Superior temporal gyrus (tissue), 1 donor: ENCODE measurements around the gene MKRN1.
"Not testable (repeated sequence)": the region's sequence is repeated elsewhere in the genome, so short reads cannot be mapped to it uniquely, and the experiment has no call there.

Experiments
- DNase-seq: peaks from one replicate; pipeline ENCODE4 v3.0.0-alpha.2; 2016; ENCODE audit errors: extremely low spot score

The MKRN1 gene

DNA sequence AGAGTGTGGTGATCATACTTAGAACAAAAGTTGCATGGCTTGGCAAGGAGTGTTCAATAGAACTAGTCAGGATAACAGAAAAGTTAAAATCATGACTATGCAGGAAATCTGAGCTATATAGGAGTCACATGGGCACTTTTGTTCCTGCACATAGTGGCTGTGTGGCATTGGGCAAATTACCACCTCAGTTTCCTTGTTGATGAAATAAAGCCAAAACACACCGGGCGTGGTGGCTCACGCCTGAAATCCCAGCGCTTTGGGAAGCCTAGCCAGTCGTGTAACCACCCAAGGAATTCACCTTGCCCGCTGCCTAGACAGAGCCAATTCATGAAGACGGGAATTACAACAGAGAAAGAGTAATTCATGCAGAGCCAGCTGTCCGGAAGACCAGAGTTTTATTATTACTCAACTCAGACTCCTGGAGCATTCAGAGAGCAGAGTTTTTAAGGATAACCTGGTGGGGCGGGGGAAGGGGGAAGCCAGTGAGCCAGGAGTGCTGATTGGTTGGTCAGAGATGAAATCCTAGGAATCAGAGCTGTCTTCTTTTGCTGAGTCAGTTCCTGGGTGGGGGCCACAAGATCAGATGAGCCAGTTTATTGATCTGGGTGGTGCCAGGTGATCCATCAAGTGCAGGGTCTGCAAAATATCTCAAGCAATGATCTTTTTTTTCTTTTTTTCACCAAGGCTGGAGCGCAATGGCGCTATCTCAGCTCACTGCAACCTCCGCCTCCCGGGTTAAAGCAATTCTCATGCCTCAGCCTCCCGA, 6.4 kb upstream of the MKRN1 start:
- no peak for DNase-seq

DNA sequence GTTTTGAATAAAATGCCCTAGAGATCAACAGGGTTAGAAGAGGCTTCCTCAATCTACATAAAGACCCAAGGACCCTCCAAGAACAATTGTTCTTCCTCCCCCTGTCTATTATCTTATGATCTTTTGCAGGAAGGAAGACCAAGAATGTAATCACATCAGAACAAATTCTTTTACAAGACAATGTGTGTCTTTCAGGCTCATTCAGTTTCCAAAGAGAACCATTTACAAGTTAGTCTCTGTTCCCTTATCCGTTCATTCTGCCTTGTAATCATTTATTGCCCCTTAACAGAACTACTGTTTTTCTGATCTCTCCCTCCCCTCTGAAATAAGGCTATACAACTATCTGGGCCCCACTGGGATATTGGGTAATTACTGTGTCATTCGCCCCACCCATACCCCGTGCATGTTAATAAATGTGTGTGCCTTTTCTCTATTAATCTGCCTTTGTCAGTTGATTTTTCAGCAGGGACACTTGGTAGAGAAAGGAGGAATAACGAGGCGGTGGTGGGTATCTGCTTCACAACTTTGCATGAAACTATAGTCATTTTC, 5.7 kb upstream of the MKRN1 start:
- DNase-seq = no peak

DNA sequence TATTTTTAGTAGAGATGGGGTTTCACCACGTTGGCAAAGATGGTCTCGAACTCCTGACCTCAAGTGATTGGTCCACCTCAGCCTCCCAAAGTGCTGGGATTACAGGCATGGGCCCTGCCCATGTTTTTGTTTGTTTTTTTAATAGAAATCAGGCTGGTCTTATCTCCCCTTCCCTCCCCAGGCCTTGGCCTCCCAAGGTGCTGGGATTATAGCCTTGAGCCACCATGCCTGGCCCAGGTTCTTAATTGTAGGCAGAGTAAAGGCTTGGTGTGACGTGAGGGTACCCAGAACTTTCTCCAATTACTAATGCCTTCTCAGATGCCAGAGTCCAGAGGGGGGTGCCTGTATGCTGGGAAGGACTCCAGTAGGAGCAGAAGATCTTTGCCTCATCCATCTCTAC, 5.2 kb upstream of the MKRN1 start:
- DNase-seq = no peak

DNA sequence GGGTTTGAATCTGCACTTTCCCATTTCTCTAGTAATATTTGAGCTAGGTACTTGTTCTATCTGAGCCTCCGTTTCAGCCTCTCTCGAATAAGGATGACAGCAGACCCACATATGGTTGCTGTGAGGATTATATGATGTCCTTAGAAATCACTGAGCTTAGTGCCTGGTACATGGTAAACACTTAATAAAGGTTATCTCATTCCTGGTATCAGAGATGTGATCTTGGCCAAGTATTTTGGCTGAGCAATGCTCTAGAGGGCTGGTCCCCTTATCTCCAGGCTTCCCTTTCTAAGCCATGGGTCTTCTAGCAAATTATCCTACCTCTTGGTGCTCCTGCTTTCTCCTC, 407 bp upstream of the MKRN1 start:
- DNase-seq = no peak

DNA sequence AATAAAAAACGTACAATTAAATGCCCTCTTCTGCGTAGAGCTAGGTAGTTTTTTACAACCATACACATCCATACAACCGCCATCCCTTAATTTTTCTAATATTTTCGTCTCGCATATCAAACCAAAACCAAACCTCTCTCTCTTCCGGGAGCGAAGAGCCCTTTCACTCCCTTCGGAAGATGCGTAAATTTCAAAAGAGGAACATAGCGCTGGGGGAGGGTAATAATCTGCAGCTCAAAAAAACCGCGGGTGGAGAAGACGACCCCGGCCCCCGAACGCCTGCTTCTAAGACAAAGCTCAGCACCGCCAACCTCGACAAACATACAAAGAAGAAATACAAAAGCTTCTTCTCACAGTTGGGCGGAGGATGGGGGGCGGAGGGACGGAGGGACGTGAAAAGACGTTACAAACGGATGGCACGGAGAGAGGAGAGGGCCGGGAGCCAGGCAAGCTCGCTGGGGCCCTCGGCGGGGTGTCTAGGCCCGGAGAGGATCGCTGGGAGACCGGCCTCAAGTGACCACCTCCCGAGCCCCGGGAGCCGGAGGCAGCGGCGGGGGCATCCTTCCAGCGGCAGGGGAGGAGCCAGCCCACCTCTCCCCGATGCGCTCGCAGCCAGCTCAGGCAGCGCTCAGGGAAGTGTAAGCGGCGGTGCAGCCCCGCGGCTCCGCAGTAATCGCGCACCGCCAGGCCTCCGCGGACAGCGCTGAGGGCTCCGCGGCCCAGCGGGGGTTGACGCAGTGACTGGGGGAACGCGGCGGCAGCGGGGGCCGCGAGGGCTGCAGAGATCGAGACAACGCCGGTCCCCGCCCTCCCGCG, 851 bp downstream of the MKRN1 start:
- no peak for DNase-seq

GRCh38 chr7:140476698-140477261, 2.5 kb downstream of the MKRN1 start:
- no peak for DNase-seq

DNA sequence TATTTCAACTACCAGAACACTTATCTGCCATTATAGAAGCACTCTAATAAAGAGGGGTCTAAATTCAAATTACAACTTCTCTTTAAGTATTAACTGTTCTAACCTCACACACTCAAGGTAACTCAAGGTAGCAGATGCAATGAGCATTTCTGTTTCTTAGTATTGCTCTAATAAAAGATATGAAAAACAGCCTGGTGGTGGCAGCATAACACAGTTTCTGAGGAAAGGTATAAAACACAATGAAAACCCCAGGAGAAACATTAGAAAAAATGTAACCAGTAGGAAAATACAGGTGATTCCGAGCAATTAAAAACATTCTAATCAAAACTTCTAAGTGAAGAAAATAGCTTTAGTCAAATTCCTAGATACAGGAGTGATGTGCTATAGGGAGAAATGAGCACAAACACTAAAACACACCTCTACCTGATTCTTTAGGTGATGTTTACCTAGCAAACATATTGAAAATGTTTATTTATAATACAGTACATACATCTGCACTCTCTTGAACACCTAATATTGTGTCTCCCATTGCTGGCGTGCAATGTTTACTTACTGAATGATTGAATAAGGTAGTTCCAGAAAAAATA, 3.5 kb downstream of the MKRN1 start:
- peak; percentile 75 for DNase-seq

GRCh38 chr7:140463111-140463510, 16.2 kb downstream of the MKRN1 start:
- no peak for DNase-seq

- DNase-seq = no peak
Observed at GRCh38 chr7:140458916-140459315, 20.4 kb downstream of the MKRN1 start.

- DNase-seq = no peak
Observed at GRCh38 chr7:140458201-140458600, 21.1 kb downstream of the MKRN1 start.

GRCh38 chr7:140456551-140457051, 22.7 kb downstream of the MKRN1 start:
- no peak for DNase-seq

DNA sequence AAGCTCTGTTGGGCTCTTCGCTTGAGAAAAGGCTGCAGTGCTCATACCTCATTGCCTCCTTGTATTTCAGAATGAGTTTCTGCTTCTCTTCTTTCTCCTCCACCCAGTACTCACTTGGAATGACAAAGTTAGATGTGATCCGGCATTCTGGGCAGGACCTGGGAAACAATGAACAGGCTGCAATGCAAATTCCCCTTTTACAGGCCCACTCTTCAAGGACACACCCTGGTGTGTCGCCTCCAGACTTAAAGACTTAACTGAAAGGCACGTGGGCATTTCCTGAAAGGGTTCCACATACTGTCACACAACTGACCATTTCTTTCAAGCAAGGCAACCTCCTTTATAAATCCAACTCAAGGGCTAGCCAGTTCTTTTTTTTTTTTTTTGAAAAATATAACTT, 23.6 kb downstream of the MKRN1 start:
- DNase-seq = no peak

DNA sequence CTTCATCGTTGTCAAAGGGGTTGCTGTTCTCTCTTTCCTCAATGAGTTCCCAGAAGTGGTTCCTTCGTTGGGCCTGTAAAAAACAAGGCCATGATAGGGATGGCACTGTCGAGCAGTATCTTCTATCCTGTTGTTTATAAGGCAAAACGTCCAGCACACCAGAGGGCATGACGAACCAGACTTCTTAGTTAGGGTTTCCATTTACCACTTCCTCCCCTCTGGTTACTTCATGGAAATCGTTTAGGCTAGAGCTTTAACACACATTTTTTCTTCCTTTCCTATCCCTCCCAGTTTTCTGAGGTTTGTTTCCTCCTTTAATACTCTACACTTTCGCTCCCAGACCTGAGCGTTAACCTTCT, 24.7 kb downstream of the MKRN1 start:
- DNase-seq = no peak

DNA sequence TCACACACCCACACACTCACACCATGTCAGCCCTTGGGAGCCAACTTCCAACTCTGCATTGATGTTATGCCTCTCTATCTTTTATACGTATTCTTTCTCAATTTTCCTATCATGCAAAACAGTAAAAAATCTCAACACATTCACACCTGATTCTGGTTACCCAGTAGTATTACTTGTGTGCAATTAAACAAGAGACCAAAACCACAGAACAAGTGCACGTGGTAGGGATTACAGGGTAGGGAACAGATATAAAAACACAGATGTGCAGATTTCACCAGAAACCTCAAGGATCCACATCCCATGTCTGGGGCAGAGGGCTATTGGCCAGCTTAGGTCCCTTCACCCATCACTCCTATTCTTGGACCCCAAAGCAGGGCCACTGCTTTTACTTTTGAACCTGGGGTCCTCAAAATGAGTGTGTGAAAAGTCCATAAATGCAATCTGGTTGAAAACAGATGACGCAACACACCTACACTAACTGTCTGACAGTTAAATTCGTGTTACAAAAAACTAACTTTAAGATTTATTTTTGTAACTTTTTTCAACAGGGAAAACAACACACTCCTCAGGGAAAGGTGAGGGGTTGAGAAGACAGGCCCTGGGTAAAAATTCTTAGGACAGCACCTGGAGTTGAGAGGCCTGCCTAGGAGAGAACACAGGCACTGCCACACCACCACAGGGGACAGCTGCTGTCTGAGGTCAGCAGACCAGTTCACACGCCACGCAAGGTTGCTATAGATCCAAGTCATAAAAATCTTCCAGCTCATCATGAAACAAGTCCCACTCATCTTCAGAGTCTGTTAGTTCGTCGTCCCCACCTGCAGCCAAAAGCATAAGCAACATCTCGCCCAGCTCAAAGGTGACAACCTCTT, 25.3 kb downstream of the MKRN1 start:
- DNase-seq = not testable (repeated sequence)

DNA sequence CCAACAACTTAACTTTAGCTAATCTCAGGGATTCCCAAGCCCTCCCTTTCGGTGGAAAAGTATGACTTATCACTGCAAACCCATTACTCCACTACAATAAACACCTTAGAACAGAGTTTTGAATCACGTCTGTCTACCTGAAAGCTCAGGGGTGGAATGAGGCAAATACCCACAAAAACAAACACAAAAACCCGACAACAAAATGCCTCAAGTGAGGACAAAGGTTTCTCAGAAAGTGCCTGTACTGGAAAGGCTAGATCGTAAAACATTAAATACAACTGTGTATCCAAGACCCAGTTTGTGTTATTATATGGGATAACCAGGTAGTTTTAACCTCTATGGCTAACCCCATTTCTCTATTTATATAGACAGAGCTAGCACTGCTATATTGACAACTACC, 26.0 kb downstream of the MKRN1 start:
- no peak for DNase-seq

GRCh38 chr7:140451716-140452115, 27.6 kb downstream of the MKRN1 start:
- no peak for DNase-seq

DNA sequence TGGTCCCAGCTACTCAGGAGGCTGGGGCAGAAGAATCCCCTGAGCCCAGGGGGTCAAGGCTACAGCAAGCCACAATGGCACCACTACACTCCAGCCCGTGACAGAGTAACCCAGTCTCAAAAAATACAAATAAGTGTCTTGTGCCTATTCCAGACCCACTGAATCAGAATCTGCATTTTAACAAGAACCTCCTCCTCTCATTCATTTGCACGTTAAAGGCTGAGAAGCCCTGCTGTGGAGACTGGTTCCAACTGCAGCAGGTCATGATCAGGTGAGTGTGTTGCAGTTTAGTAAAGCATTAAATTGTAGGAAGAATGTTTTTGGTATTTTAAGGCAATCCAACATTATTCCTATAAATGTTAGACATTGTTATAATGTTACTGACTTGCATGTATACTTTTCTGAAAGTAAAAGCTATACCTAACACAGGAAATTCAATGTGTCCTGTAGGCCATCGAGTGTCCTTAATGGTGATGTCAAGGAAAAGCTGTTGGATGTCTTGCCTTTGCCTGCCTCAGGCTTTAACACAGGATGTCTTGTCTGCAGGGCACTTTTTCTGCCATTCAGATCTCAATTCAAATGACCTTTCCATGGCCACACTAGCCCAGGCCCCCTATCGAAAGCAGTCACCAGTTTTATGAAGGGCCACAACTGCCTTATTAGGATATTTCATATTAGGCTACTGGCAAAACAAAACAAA, 30.4 kb downstream of the MKRN1 start:
- DNase-seq = no peak

GRCh38 chr7:140447841-140448240, 31.5 kb downstream of the MKRN1 start:
- DNase-seq = no peak

GRCh38 chr7:140446467-140446866, 32.8 kb downstream of the MKRN1 start:
- DNase-seq = no peak

- no peak for DNase-seq
Observed at GRCh38 chr7:140441519-140441918, 37.8 kb downstream of the MKRN1 start.

- no peak for DNase-seq
Observed at GRCh38 chr7:140440593-140440992, 38.7 kb downstream of the MKRN1 start.
